Transverse colon (tissue), 4 donors: ENCODE measurements around the gene PTPRN2. TPM values are rescaled to one million over a fixed set of nuclear protein-coding genes. Genes with fewer than 3 reads are reported as not detected.

ENCODE experiments used
- DNase-seq: peaks from one replicate; pipeline ENCODE4 v3.0.0-alpha.2; 2019
- H3K27ac ChIP-seq, 4 donors: fragments of 200-600 bp; sonication (generic); 2 replicates each; pipeline ENCODE4 v1.5.1; 2016 to 2018; ENCODE audit warnings: inconsistent platforms in 4 of 4
- H3K27me3 ChIP-seq: fragments of 200-600 bp; sonication (generic); 2 replicates; pipeline ENCODE4 v1.5.1; 2017; ENCODE audit warnings: inconsistent platforms
- H3K36me3 ChIP-seq, 4 donors: fragments of 200-600 bp; sonication (generic); 2 replicates each; pipeline ENCODE4 v1.5.1; 2017 to 2019; ENCODE audit warnings: inconsistent platforms in 4 of 4
- H3K4me1 ChIP-seq, 4 donors: fragments of 200-600 bp; sonication (generic); 2 replicates each; pipeline ENCODE4 v1.5.1; 2017 to 2020; ENCODE audit warnings: inconsistent platforms in 4 of 4
- H3K4me3 ChIP-seq, 4 donors: fragments of 200-600 bp; sonication (generic); 1 replicate in 1 of 4; 2 replicates in 3 of 4; pipeline versions ENCODE4 v1.5.1 to v1.6.1; 2017 to 2019; ENCODE audit warnings: inconsistent platforms in 4 of 4
- H3K9me3 ChIP-seq, 2 donors: fragments of 200-600 bp; sonication (generic); 2 replicates each; pipeline ENCODE4 v1.5.1; 2017 to 2019; ENCODE audit warnings: inconsistent platforms in 2 of 2
- EP300 ChIP-seq: sonication (generic); formaldehyde crosslinking; IDR thresholded peaks from one replicate; pipeline ENCODE4 v1.6.1; 2017; ENCODE audit warnings: antibody characterized with exemption, low read depth
- POLR2A ChIP-seq: fragments of 450-650 bp; IDR thresholded peaks from one replicate; pipeline ENCODE4 v1.6.1; 2016; ENCODE audit warnings: antibody characterized with exemption, mild to moderate bottlenecking, moderate library complexity
- POLR2AphosphoS5 ChIP-seq, 3 donors: sonication (generic); formaldehyde crosslinking; IDR thresholded peaks; one replicate each; pipeline ENCODE4 v1.6.1; 2016; ENCODE audit warnings: antibody characterized with exemption in 3 of 3
- WGBS, 2 donors: methylation state at CpG; one replicate each; pipeline ENCODE4 v1.1.5; 2018; ENCODE audit warnings: low coverage in 1 of 2; 5-methylcytosine and 5-hydroxymethylcytosine counted together
- in situ Hi-C, 4 donors: fragments of 200-750 bp; cut with MboI; loops; one replicate each; pipeline versions ENCODE4 v1.15.0 to v1.15.1; 2017; ENCODE audit warnings: low sequenced_read_pairs in 3 of 4, low pct_ligation_motif_present in 1 of 4, low pct_unique_long_range_greater_than_20kb in 1 of 4
- intact Hi-C: fragments of 100-400 bp; cut with DNase I; formaldehyde crosslinking; loops from one replicate; pipeline ENCODE4 v1.15.1; 2023; ENCODE audit warnings: low total_unique reads
- total RNA-seq, 4 donors: library from RNA; depleted of rRNA; stranded (reverse); fragments of >200 nt; gene quantifications; one replicate each; pipeline ENCODE4 v1.1.0, GENCODE V29; 2016
- TF ChIP-seq, protein P1 (sequence below), 5 experiments: fragments of 200-600 bp in 3 of 5; fragments of 450-650 bp in 2 of 5; sonication (generic) in 3 of 5; IDR thresholded peaks; 1 replicate in 2 of 5; 2 replicates in 3 of 5; pipeline ENCODE4 v1.5.1; 2016 to 2017; ENCODE audit warnings: antibody characterized with exemption in 5 of 5, inconsistent platforms in 3 of 5, mild to moderate bottlenecking in 2 of 5, moderate library complexity in 1 of 5

The PTPRN2 gene
- total RNA-seq, 4 donors from 2014 or later = 15.4 to 31.1 (median 21.8) TPM

GRCh38 chr7:157808042-157808441 lies 779.6 kb downstream of the PTPRN2 start:
- Histone ChIP-seq H3K4me1 (no peaks in the 10 kb centered on the region), H3K27me3 (no peaks in the 10 kb centered on the region), H3K27ac (no peak overlapping the region), H3K9me3 (no peaks in the 10 kb centered on the region), H3K4me3 (no peak overlapping the region), H3K36me3 (no peaks in the 10 kb centered on the region)
- WGBS, 2 donors = 93 to 100% methylated on average over 6 to 9 of the region's 9 CpGs
- in situ Hi-C loops = no loop called here
- intact Hi-C loops = no loop called here
- TF ChIP-seq POLR2AphosphoS5 (IDR thresholded peaks at IDR 0.05) = no peak
- TF ChIP-seq EP300 = no peak
- TF ChIP-seq, protein P1, sequence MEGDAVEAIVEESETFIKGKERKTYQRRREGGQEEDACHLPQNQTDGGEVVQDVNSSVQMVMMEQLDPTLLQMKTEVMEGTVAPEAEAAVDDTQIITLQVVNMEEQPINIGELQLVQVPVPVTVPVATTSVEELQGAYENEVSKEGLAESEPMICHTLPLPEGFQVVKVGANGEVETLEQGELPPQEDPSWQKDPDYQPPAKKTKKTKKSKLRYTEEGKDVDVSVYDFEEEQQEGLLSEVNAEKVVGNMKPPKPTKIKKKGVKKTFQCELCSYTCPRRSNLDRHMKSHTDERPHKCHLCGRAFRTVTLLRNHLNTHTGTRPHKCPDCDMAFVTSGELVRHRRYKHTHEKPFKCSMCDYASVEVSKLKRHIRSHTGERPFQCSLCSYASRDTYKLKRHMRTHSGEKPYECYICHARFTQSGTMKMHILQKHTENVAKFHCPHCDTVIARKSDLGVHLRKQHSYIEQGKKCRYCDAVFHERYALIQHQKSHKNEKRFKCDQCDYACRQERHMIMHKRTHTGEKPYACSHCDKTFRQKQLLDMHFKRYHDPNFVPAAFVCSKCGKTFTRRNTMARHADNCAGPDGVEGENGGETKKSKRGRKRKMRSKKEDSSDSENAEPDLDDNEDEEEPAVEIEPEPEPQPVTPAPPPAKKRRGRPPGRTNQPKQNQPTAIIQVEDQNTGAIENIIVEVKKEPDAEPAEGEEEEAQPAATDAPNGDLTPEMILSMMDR (IDR thresholded peaks at IDR 0.05) = no peak
- no peak for TF ChIP-seq POLR2A
- DNase-seq = no peak

- in situ Hi-C loops (no loop called here), intact Hi-C loops (no loop called here)
- TF ChIP-seq EP300 = no peak
- TF ChIP-seq, protein P1 (IDR thresholded peaks at IDR 0.05) = no peak
- no peak for TF ChIP-seq POLR2A
- TF ChIP-seq POLR2AphosphoS5 (IDR thresholded peaks at IDR 0.05) = no peak
- Histone ChIP-seq H3K4me1 (no peaks in the 10 kb centered on the region), H3K36me3 (no peaks in the 10 kb centered on the region), H3K4me3 (no peak overlapping the region), H3K9me3 (no peaks in the 10 kb centered on the region), H3K27me3 (no peaks in the 10 kb centered on the region), H3K27ac (no peak overlapping the region)
- no peak for DNase-seq
- 77% methylated on average over 4 of the region's 4 CpGs; no CpG with 5 or more reads in 1 of the 2 donors for WGBS, 2 donors
Measured at GRCh38 chr7:157807510-157807909, 780.1 kb downstream of the PTPRN2 start.

GRCh38 chr7:157806711-157807110 lies 780.9 kb downstream of the PTPRN2 start:
- no peak for DNase-seq
- Histone ChIP-seq H3K4me1 (no peaks in the 10 kb centered on the region), H3K27me3 (no peaks in the 10 kb centered on the region), H3K9me3 (no peaks in the 10 kb centered on the region), H3K4me3 (no peak overlapping the region), H3K36me3 (no peaks in the 10 kb centered on the region), H3K27ac (no peak overlapping the region)
- in situ Hi-C loops = no loop called here
- 72 to 89% methylated on average over 1 to 4 of the region's 4 CpGs for WGBS, 2 donors
- intact Hi-C loops = no loop called here
- TF ChIP-seq EP300 (no peak), POLR2A (no peak), POLR2AphosphoS5 (IDR thresholded peaks at IDR 0.05) (no peak)
- TF ChIP-seq, protein P1 (IDR thresholded peaks at IDR 0.05) = no peak

GRCh38 chr7:157805713-157806112 lies 781.9 kb downstream of the PTPRN2 start:
- Histone ChIP-seq H3K9me3 (no peaks in the 10 kb centered on the region), H3K27ac (no peak overlapping the region), H3K36me3 (no peaks in the 10 kb centered on the region), H3K4me1 (no peaks in the 10 kb centered on the region), H3K4me3 (no peak overlapping the region), H3K27me3 (no peaks in the 10 kb centered on the region)
- TF ChIP-seq EP300 (no peak), POLR2AphosphoS5 (IDR thresholded peaks at IDR 0.05) (no peak), POLR2A (no peak)
- TF ChIP-seq, protein P1 (IDR thresholded peaks at IDR 0.05) = no peak
- intact Hi-C loops = no loop called here
- in situ Hi-C loops = no loop called here
- DNase-seq = no peak
- 56% methylated on average over 6 of the region's 6 CpGs; no CpG with 5 or more reads in 1 of the 2 donors for WGBS, 2 donors
